HG02678 (cell line): ENCODE measurements around the gene CPB2.

Source experiments
- ATAC-seq: cut with Tn5 transposase; IDR thresholded peaks from one replicate; pipeline ENCODE4 v1.9.1; 2021; ENCODE audit warnings: mild to moderate bottlenecking, moderate library complexity; ENCODE audit not compliant: unreplicated experiment

Gene CPB2

GRCh38 chr13:46052319-46053161, 52.3 kb downstream of the CPB2 start, which contains the start of gene ZC3H13:
ZC3H13 (minus strand) TSS chr13:46052746; CDS start chr13:46045507, 7,239 bp downstream.
- ATAC-seq, result peak; percentile 100

- ATAC-seq, result peak; percentile 1
Measured at GRCh38 chr13:46051968-46052318, 52.9 kb downstream of the CPB2 start.

GRCh38 chr13:46050771-46051170, 54.1 kb downstream of the CPB2 start:
- no peak for ATAC-seq

- no peak for ATAC-seq
Measured at GRCh38 chr13:46045424-46045823, 59.4 kb downstream of the CPB2 start.

- ATAC-seq, result no peak
Measured at GRCh38 chr13:46043647-46044046, 61.2 kb downstream of the CPB2 start.

GRCh38 chr13:46041419-46041839, 63.4 kb downstream of the CPB2 start:
- ATAC-seq, result no peak

- ATAC-seq, result no peak
Measured at GRCh38 chr13:46040763-46041162, 64.1 kb downstream of the CPB2 start.

- ATAC-seq, result no peak
Measured at GRCh38 chr13:46039411-46040182, 65.2 kb downstream of the CPB2 start.

- no peak for ATAC-seq
Measured at GRCh38 chr13:46038296-46038695, 66.5 kb downstream of the CPB2 start.

- ATAC-seq, result no peak
Measured at GRCh38 chr13:46035066-46035465, 69.8 kb downstream of the CPB2 start.

- no peak for ATAC-seq
Measured at GRCh38 chr13:46032341-46032740, 72.5 kb downstream of the CPB2 start.

GRCh38 chr13:46031581-46032263, 73.1 kb downstream of the CPB2 start:
- no peak for ATAC-seq

- ATAC-seq, result no peak
Measured at GRCh38 chr13:46025157-46025556, 79.7 kb downstream of the CPB2 start.

- no peak for ATAC-seq
Measured at GRCh38 chr13:46022481-46022880, 82.4 kb downstream of the CPB2 start.

- ATAC-seq, result no peak
Measured at GRCh38 chr13:46016216-46016615, 88.6 kb downstream of the CPB2 start.

GRCh38 chr13:46015366-46015765, 89.5 kb downstream of the CPB2 start:
- no peak for ATAC-seq

GRCh38 chr13:46012404-46012803, 92.4 kb downstream of the CPB2 start:
- no peak for ATAC-seq

GRCh38 chr13:46010148-46010547, 94.7 kb downstream of the CPB2 start:
- no peak for ATAC-seq

GRCh38 chr13:46008631-46009030, 96.2 kb downstream of the CPB2 start:
- ATAC-seq, result no peak

- no peak for ATAC-seq
Measured at GRCh38 chr13:46006688-46007452, 98.0 kb downstream of the CPB2 start.

GRCh38 chr13:46004491-46004890, 100.3 kb downstream of the CPB2 start:
- no peak for ATAC-seq
